OCI-LY3 (cell line): Measurements from ENCODE around the gene ZNF12.

ENCODE experiments used
- H2AFZ ChIP-seq: fragments of 200-600, 300-600 bp; shearing (Covaris generic); 2 replicates; pipeline ENCODE4 v1.6.0; 2014; ENCODE audit warnings: antibody characterized with exemption, low read depth, low read length
- H3K27ac ChIP-seq: fragments of 200-600, 300-600 bp; sonication (generic); 2 replicates; pipeline ENCODE4 v1.5.1; 2014; ENCODE audit warnings: mild to moderate bottlenecking, low read length, moderate library complexity, mixed read lengths
- H3K27me3 ChIP-seq: fragments of 200-600, 300-600 bp; sonication (generic); 2 replicates; pipeline ENCODE4 v1.6.1; 2014; ENCODE audit warnings: low read depth, low read length, mixed read lengths
- H3K36me3 ChIP-seq: fragments of 200-600, 300-600 bp; sonication (generic); replicated peaks from 2 replicates; pipeline ENCODE3; 2014; ENCODE audit warnings: low read depth, low read length, mixed read lengths
- H3K4me1 ChIP-seq: fragments of 300-600, 200-600 bp; sonication (generic); 2 replicates; pipeline ENCODE4 v1.6.1; 2014; ENCODE audit warnings: low read length, mixed read lengths
- H3K4me2 ChIP-seq: fragments of 200-600, 300-600 bp; sonication (generic); 2 replicates; pipeline ENCODE4 v1.6.1; 2014; ENCODE audit warnings: low read length, mixed read lengths
- H3K4me3 ChIP-seq: fragments of 300-600, 200-600 bp; sonication (generic); 2 replicates; pipeline ENCODE4 v1.5.1; 2014; ENCODE audit warnings: antibody characterized with exemption, mild to moderate bottlenecking, low read length, moderate library complexity
- H3K79me2 ChIP-seq: fragments of 300-600, 200-600 bp; shearing (Covaris generic); 2 replicates; pipeline ENCODE4 v1.6.1; 2014; ENCODE audit warnings: mild to moderate bottlenecking, low read length, mixed read lengths
- H3K9ac ChIP-seq: fragments of 300-600, 200-600 bp; shearing (Covaris generic); 2 replicates; pipeline ENCODE4 v1.6.0; 2014; ENCODE audit warnings: mild to moderate bottlenecking, low read length, moderate library complexity
- H3K9me3 ChIP-seq: fragments of 200-600, 300-600 bp; shearing (Covaris generic); 2 replicates; pipeline ENCODE4 v1.6.1; 2014; ENCODE audit warnings: low read length, mixed read lengths; ENCODE audit not compliant: insufficient read depth
- H4K20me1 ChIP-seq: fragments of 200-600, 300-600 bp; sonication (generic); 2 replicates; pipeline ENCODE4 v1.6.1; 2016; ENCODE audit warnings: low read length, mixed read lengths; ENCODE audit not compliant: insufficient read depth
- EZH2phosphoT487 ChIP-seq: fragments of 200-600 bp; shearing (Covaris generic); IDR thresholded peaks from 2 replicates; pipeline ENCODE4 v1.6.1; 2018; ENCODE audit warnings: antibody characterized with exemption, mixed run types, low read depth
- TF ChIP-seq, protein P1 (sequence below): fragments of 200-600, 300-600 bp; sonication (generic); IDR thresholded peaks from 2 replicates; pipeline ENCODE4 v1.5.1; 2014; ENCODE audit warnings: antibody characterized with exemption, low read length, low read depth

The ZNF12 gene

GRCh38 chr7:6650086-6650485 is 56.7 kb downstream of the ZNF12 start:
- Histone ChIP-seq H3K4me2 (no peak overlapping the region), H3K27me3 (no peaks in the 10 kb centered on the region), H3K9me3 (no peaks in the 10 kb centered on the region), H4K20me1 (no peaks in the 10 kb centered on the region), H3K4me1 (no peaks in the 10 kb centered on the region), H3K36me3 (peaks cover 50% of the 10 kb centered on the region), H3K27ac (no peak overlapping the region), H2AFZ (no peak overlapping the region), H3K4me3 (no peak overlapping the region), H3K9ac (no peak overlapping the region), H3K79me2 (no peaks in the 10 kb centered on the region; the same call in 1 of the 2 replicates)
- no peak for TF ChIP-seq EZH2phosphoT487
- TF ChIP-seq, protein P1, sequence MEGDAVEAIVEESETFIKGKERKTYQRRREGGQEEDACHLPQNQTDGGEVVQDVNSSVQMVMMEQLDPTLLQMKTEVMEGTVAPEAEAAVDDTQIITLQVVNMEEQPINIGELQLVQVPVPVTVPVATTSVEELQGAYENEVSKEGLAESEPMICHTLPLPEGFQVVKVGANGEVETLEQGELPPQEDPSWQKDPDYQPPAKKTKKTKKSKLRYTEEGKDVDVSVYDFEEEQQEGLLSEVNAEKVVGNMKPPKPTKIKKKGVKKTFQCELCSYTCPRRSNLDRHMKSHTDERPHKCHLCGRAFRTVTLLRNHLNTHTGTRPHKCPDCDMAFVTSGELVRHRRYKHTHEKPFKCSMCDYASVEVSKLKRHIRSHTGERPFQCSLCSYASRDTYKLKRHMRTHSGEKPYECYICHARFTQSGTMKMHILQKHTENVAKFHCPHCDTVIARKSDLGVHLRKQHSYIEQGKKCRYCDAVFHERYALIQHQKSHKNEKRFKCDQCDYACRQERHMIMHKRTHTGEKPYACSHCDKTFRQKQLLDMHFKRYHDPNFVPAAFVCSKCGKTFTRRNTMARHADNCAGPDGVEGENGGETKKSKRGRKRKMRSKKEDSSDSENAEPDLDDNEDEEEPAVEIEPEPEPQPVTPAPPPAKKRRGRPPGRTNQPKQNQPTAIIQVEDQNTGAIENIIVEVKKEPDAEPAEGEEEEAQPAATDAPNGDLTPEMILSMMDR, result no peak

GRCh38 chr7:6649241-6649961 is 57.3 kb downstream of the ZNF12 start:
- no peak overlapping the region for H3K9ac ChIP-seq
- no peak overlapping the region for H2AFZ ChIP-seq
- no peak for TF ChIP-seq EZH2phosphoT487
- TF ChIP-seq, protein P1, result no peak
- H3K4me3 ChIP-seq, result no peak overlapping the region
- no peaks in the 10 kb centered on the region for H3K4me1 ChIP-seq
- no peaks in the 10 kb centered on the region; the same call in 1 of the 2 replicates for H3K79me2 ChIP-seq
- H3K27ac ChIP-seq, result no peak overlapping the region
- peaks cover 47% of the 10 kb centered on the region for H3K36me3 ChIP-seq
- H3K4me2 ChIP-seq, result no peak overlapping the region
- H3K27me3 ChIP-seq, result no peaks in the 10 kb centered on the region
- no peaks in the 10 kb centered on the region for H3K9me3 ChIP-seq
- no peaks in the 10 kb centered on the region for H4K20me1 ChIP-seq

GRCh38 chr7:6648815-6649104 is 58.0 kb downstream of the ZNF12 start:
- Histone ChIP-seq H3K27me3 (no peaks in the 10 kb centered on the region), H3K4me2 (no peak overlapping the region), H3K9ac (no peak overlapping the region), H3K4me3 (no peak overlapping the region), H3K79me2 (no peaks in the 10 kb centered on the region; the same call in 1 of the 2 replicates), H3K36me3 (peaks cover 44% of the 10 kb centered on the region), H2AFZ (no peak overlapping the region), H3K4me1 (no peaks in the 10 kb centered on the region), H3K9me3 (no peaks in the 10 kb centered on the region), H3K27ac (no peak overlapping the region), H4K20me1 (no peaks in the 10 kb centered on the region)
- no peak for TF ChIP-seq EZH2phosphoT487
- TF ChIP-seq, protein P1, result no peak

- no peak overlapping the region for H3K9ac ChIP-seq
- H3K4me1 ChIP-seq, result no peaks in the 10 kb centered on the region
- H3K4me2 ChIP-seq, result no peak overlapping the region
- peaks cover 43% of the 10 kb centered on the region for H3K36me3 ChIP-seq
- no peak overlapping the region for H2AFZ ChIP-seq
- H3K27me3 ChIP-seq, result no peaks in the 10 kb centered on the region
- TF ChIP-seq, protein P1, result no peak
- TF ChIP-seq EZH2phosphoT487, result no peak
- no peaks in the 10 kb centered on the region for H3K9me3 ChIP-seq
- H4K20me1 ChIP-seq, result no peaks in the 10 kb centered on the region
- H3K79me2 ChIP-seq, result no peaks in the 10 kb centered on the region; the same call in 1 of the 2 replicates
- H3K27ac ChIP-seq, result no peak overlapping the region
- H3K4me3 ChIP-seq, result no peak overlapping the region
Observed at GRCh38 chr7:6648066-6648814, 58.5 kb downstream of the ZNF12 start.
